Mesodermal cell (in vitro differentiated cells): Measurements from ENCODE around the gene TMEM115.

Experiments used
- H3K27ac ChIP-seq: 2 replicates; pipeline ENCODE4 v1.7.0; 2013; ENCODE audit warnings: mild to moderate bottlenecking, low read depth, low read length, moderate library complexity; ENCODE audit not compliant: severe bottlenecking
- H3K36me3 ChIP-seq: 2 replicates; pipeline ENCODE4 v1.7.1; 2013; ENCODE audit warnings: mild to moderate bottlenecking, low read length, moderate library complexity; ENCODE audit not compliant: control insufficient read depth, insufficient read depth
- H3K4me1 ChIP-seq: one replicate; pipeline ENCODE4 v1.7.1; 2013; ENCODE audit warnings: mild to moderate bottlenecking, low read length; ENCODE audit not compliant: insufficient read depth, control insufficient read depth, poor library complexity, severe bottlenecking
- H3K4me3 ChIP-seq: 2 replicates; pipeline ENCODE4 v1.7.0; 2013; ENCODE audit warnings: low read length, control low read depth, mild to moderate bottlenecking; ENCODE audit not compliant: insufficient read depth, poor library complexity, severe bottlenecking; ENCODE audit errors: extremely low read depth
- H3K9me3 ChIP-seq: 2 replicates; pipeline ENCODE4 v1.7.1; 2013; ENCODE audit warnings: mild to moderate bottlenecking, low read length, moderate library complexity; ENCODE audit not compliant: control insufficient read depth
- WGBS, 2 experiments: methylation state at CpG; one replicate each; pipeline ENCODE4 v1.1.5; 2013; ENCODE audit warnings: missing lambda C conversion rate in 2 of 2; ENCODE audit not compliant: insufficient coverage in 2 of 2; 5-methylcytosine and 5-hydroxymethylcytosine counted together

The TMEM115 gene

GRCh38 chr3:50340448-50341329, 18.6 kb downstream of the TMEM115 start, which contains the start of gene RASSF1:
Gene RASSF1 (minus strand): TSS chr3:50340836. CDS start chr3:50340805, 31 bp downstream.
- WGBS, 2 experiments: 16 to 21% methylated on average over 51 to 60 of the region's 85 CpGs
- H3K4me3 ChIP-seq: no peak within 1 kb of the TSS
- no peaks in the 10 kb centered on the region for H3K36me3 ChIP-seq
- H3K4me1 ChIP-seq: peaks cover 10% of the 10 kb centered on the region
- no peak within 1 kb of the TSS for H3K27ac ChIP-seq
- H3K9me3 ChIP-seq: no peaks in the 10 kb centered on the region

GRCh38 chr3:50340147-50340447, 19.2 kb downstream of the TMEM115 start:
- no peak overlapping the region for H3K27ac ChIP-seq
- WGBS, 2 experiments: 54% methylated on average over 8 to 9 of the region's 9 CpGs
- no peaks in the 10 kb centered on the region for H3K36me3 ChIP-seq
- no peak overlapping the region for H3K4me3 ChIP-seq
- H3K9me3 ChIP-seq: no peaks in the 10 kb centered on the region
- H3K4me1 ChIP-seq: peaks cover 12% of the 10 kb centered on the region

DNA sequence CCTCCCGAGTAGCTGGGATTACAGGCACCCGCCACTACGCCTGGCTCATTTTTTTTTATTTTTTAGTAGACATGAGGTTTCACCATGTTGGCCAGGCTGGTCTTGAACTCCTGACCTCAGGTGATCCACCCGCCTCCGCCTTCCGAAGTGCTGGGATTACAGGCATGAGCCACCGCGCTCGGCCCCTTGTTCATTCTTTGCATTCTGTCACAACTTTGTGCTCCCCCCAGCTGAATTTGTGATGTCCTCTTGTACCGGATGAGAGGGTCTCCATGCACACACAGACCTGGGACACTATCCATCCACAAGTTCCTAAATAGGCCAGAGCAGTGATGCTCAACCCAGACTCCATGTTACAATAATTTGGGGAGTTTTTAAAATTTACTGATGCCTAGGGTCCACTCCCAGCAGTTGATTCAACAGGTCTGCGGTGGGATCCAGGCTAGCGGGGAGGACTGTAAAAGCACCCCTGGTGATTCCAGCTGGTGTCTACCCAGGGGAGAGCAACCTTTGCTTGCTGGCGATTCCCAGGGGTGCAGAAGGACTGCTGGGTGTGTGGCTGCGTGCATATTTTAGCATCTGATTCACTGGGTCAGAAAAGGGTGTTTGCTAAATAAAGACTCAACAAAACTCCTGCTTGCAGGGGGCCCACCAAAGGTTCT, 19.7 kb downstream of the TMEM115 start:
- Histone ChIP-seq H3K36me3 (no peaks in the 10 kb centered on the region), H3K9me3 (no peaks in the 10 kb centered on the region), H3K4me1 (peaks cover 12% of the 10 kb centered on the region), H3K4me3 (no peak overlapping the region), H3K27ac (no peak overlapping the region)
- 90 to 93% methylated on average over 8 to 13 of the region's 14 CpGs for WGBS, 2 experiments

GRCh38 chr3:50338965-50339364, 20.4 kb downstream of the TMEM115 start:
- H3K4me3 ChIP-seq: no peak overlapping the region
- 89 to 93% methylated on average over 4 to 5 of the region's 5 CpGs for WGBS, 2 experiments
- no peaks in the 10 kb centered on the region for H3K9me3 ChIP-seq
- H3K27ac ChIP-seq: no peak overlapping the region
- H3K36me3 ChIP-seq: peaks cover 4% of the 10 kb centered on the region
- peaks cover 18% of the 10 kb centered on the region for H3K4me1 ChIP-seq

GRCh38 chr3:50337175-50337861, 22.0 kb downstream of the TMEM115 start:
- Histone ChIP-seq H3K36me3 (peaks cover 17% of the 10 kb centered on the region), H3K9me3 (no peaks in the 10 kb centered on the region), H3K27ac (peak overlapping the region; percentile 92), H3K4me1 (peaks cover 23% of the 10 kb centered on the region), H3K4me3 (peak overlapping the region; percentile 99)
- WGBS, 2 experiments: 0 to 1% methylated on average over 62 to 76 of the region's 79 CpGs

DNA sequence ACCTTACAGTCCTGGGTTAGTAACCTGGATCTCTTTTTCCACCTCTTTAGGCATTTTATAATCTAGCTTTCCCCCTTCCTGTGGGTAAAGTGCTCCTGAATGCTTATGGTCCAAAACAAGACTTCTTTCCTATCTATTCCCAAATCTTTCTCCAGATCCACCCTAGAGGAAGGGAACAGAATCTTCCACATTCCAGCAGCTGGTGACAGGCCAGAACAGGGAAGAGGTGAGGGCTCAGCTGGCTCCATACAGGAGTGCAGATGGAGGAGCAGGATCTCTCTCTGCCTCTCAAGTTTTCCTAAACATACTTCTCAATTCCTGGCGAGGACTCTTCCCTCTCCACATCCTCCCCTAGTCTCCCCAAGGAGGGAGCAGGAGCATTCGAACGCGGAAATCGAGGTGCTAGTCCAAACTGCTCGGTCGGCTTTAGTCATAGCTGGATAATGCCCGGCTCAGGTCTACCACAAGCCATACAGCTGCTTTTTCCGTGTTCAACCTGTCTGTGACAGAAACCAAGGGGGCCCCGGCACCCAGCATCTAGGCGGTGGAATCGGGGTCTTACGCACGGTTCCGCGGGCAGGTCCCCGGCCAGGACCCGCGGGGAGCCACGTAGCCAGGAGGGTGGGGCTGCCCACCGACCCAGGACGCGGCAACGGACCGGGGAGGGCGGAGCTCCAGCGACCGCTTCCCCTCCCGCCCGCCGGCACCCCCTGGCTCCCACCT, 22.7 kb downstream of the TMEM115 start:
- Histone ChIP-seq H3K36me3 (peaks cover 24% of the 10 kb centered on the region), H3K27ac (peak overlapping the region; percentile 92), H3K4me1 (peaks cover 23% of the 10 kb centered on the region), H3K4me3 (peak overlapping the region; percentile 99), H3K9me3 (no peaks in the 10 kb centered on the region)
- WGBS, 2 experiments: 0% methylated on average over 24 to 31 of the region's 31 CpGs

DNA sequence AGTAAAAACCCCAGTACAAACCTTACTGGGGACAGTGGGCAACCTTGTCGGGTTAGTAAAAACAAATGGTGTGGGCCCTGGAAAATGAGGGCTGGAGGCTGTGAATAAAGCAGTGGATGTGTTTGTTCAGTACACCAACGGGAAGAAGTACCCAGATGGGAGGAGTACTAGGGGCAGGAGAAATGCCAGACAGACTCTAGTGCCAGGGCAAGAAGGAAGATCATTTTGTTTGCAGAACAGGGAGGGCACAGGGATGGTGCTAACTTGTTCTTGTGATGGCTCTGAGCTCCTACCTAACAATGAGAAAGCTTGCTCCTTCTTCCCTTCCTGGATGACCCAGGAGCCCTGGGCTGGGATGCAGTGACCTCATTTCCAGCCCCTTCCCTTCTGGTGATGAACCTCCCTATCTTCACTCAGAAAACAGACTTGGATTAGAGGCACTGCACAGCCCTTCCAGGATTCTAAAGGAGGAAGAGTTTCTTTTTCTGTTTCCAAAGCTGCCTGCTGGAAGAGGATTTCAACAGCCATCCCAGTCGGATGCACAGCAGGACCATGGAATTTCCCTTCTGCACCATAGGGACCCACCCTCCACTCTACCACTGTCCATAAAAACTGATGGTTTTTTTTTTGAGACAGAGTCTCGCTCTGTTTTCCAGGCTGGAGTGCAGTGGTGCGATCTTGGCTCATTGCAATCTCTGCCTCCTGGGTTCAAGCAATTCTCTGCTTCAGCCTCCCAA, 24.8 kb downstream of the TMEM115 start:
- Histone ChIP-seq H3K36me3 (peaks cover 45% of the 10 kb centered on the region), H3K4me3 (no peak overlapping the region), H3K4me1 (peaks cover 23% of the 10 kb centered on the region), H3K9me3 (no peaks in the 10 kb centered on the region), H3K27ac (peak overlapping the region; percentile 69)
- 95 to 96% methylated on average over 4 to 5 of the region's 5 CpGs for WGBS, 2 experiments

- peaks cover 23% of the 10 kb centered on the region for H3K4me1 ChIP-seq
- WGBS, 2 experiments: 86 to 91% methylated on average over 3 to 12 of the region's 12 CpGs
- H3K36me3 ChIP-seq: peaks cover 48% of the 10 kb centered on the region
- peak overlapping the region; percentile 69 for H3K27ac ChIP-seq
- H3K4me3 ChIP-seq: no peak overlapping the region
- H3K9me3 ChIP-seq: no peaks in the 10 kb centered on the region
Measured at GRCh38 chr3:50333744-50334328, 25.5 kb downstream of the TMEM115 start.

GRCh38 chr3:50331364-50331907, 27.9 kb downstream of the TMEM115 start:
- H3K4me1 ChIP-seq: peaks cover 34% of the 10 kb centered on the region
- no peak overlapping the region for H3K4me3 ChIP-seq
- H3K9me3 ChIP-seq: no peaks in the 10 kb centered on the region
- WGBS, 2 experiments: 97 to 99% methylated on average over 19 of the region's 19 CpGs
- peaks cover 50% of the 10 kb centered on the region for H3K36me3 ChIP-seq
- no peak overlapping the region for H3K27ac ChIP-seq
